ENCODE results near the gene GATA3. TPM values are rescaled to one million over a fixed set of nuclear protein-coding genes. Genes with fewer than 3 reads are reported as not detected.
"Not testable (repeated sequence)": the region's sequence is repeated elsewhere in the genome, so short reads cannot be mapped to it uniquely, and the experiment has no call there.

The GATA3 gene
- 100 to 1,000 TPM in 1 of 4 donors, 10 to 100 TPM in 3; 82.9 to 123 (median 91.7) TPM for polyA plus RNA-seq (ENCODE audit: insufficient read length in 4 of 4)

GRCh38 chr10:8054494-8055407 is at the start of gene GATA3:
Gene GATA3 (plus strand): TSS chr10:8054688. CDS start chr10:8055656, 968 bp downstream.
- DNase-seq (ENCODE audit: low read depth in 4 of 4, low spot score in 2 of 4) = no peak

- no peak for DNase-seq (ENCODE audit: low read depth in 4 of 4, low spot score in 2 of 4)
Observed at GRCh38 chr10:8006274-8006999, 48.1 kb upstream of the GATA3 start.

- DNase-seq (ENCODE audit: low read depth in 4 of 4, low spot score in 2 of 4) = no peak
Observed at GRCh38 chr10:8009031-8009430, 45.5 kb upstream of the GATA3 start.

- DNase-seq (ENCODE audit: low read depth in 4 of 4, low spot score in 2 of 4) = no peak
Observed at GRCh38 chr10:8013006-8013405, 41.5 kb upstream of the GATA3 start.

GRCh38 chr10:8013619-8014018 is 40.9 kb upstream of the GATA3 start:
- DNase-seq (ENCODE audit: low read depth in 4 of 4, low spot score in 2 of 4) = no peak

- no peak for DNase-seq (ENCODE audit: low read depth in 4 of 4, low spot score in 2 of 4)
Observed at GRCh38 chr10:8014649-8015048, 39.8 kb upstream of the GATA3 start.

GRCh38 chr10:8017277-8017676 is 37.2 kb upstream of the GATA3 start:
- DNase-seq (ENCODE audit: low read depth in 4 of 4, low spot score in 2 of 4) = no peak

GRCh38 chr10:8023321-8023720 is 31.2 kb upstream of the GATA3 start:
- DNase-seq (ENCODE audit: low read depth in 4 of 4, low spot score in 2 of 4) = no peak

- DNase-seq (ENCODE audit: low read depth in 4 of 4, low spot score in 2 of 4) = no peak
Observed at GRCh38 chr10:8023851-8024250, 30.6 kb upstream of the GATA3 start.

- DNase-seq (ENCODE audit: low read depth in 4 of 4, low spot score in 2 of 4) = no peak
Observed at GRCh38 chr10:8026349-8027259, 27.9 kb upstream of the GATA3 start.

GRCh38 chr10:8031211-8031610 is 23.3 kb upstream of the GATA3 start:
- not testable (repeated sequence) for DNase-seq (ENCODE audit: low read depth in 4 of 4, low spot score in 2 of 4)

- no peak for DNase-seq (ENCODE audit: low read depth in 4 of 4, low spot score in 2 of 4)
Observed at GRCh38 chr10:8032558-8032957, 21.9 kb upstream of the GATA3 start.

GRCh38 chr10:8033812-8034465 is 20.5 kb upstream of the GATA3 start:
- DNase-seq (ENCODE audit: low read depth in 4 of 4, low spot score in 2 of 4) = no peak

- DNase-seq (ENCODE audit: low read depth in 4 of 4, low spot score in 2 of 4) = no peak
Observed at GRCh38 chr10:8034466-8035005, 20.0 kb upstream of the GATA3 start.

- DNase-seq (ENCODE audit: low read depth in 4 of 4, low spot score in 2 of 4) = no peak
Observed at GRCh38 chr10:8035006-8035640, 19.4 kb upstream of the GATA3 start.

GRCh38 chr10:8035641-8036470 is 18.6 kb upstream of the GATA3 start:
- DNase-seq (ENCODE audit: low read depth in 4 of 4, low spot score in 2 of 4) = no peak

GRCh38 chr10:8036506-8037198 is 17.8 kb upstream of the GATA3 start:
- DNase-seq (ENCODE audit: low read depth in 4 of 4, low spot score in 2 of 4) = no peak
